AG04450 (cell line): ENCODE data around the gene TMEM59. TPM values are rescaled to one million over a fixed set of nuclear protein-coding genes. Genes with fewer than 3 reads are reported as not detected.

Experiments used
- CTCF ChIA-PET: fragments of 300-600, 350-600 bp; formaldehyde crosslinking; extraction: SDS; loops from one replicate; lab custom pipeline; 2022; ENCODE audit warnings: antibody characterized with exemption, inconsistent platforms; lab: Charles Lee
- POLR2A ChIA-PET: fragments of 350-600 bp; formaldehyde crosslinking; extraction: SDS; loops from one replicate; lab custom pipeline; 2021; ENCODE audit warnings: antibody characterized with exemption, inconsistent platforms; lab: Yijun Ruan, JAX
- DNase-seq: peaks from one replicate; pipeline ENCODE4 v3.0.0-alpha.2; 2011; ENCODE audit warnings: low read depth, low spot score
- H3K27ac ChIP-seq: one replicate; pipeline ENCODE4 v1.5.1; 2012; ENCODE audit warnings: low read depth, low read length, control low read depth
- H3K27me3 ChIP-seq: one replicate; pipeline ENCODE4 v1.6.0; 2012; ENCODE audit warnings: low read length; ENCODE audit not compliant: control insufficient read depth, insufficient read depth
- H3K4me3 ChIP-seq: 2 replicates; pipeline ENCODE4 v1.5.1; 2011; ENCODE audit warnings: mild to moderate bottlenecking, low read depth, low read length, control low read depth
- H3K9me3 ChIP-seq: 2 replicates; pipeline ENCODE4 v1.5.1; 2012; ENCODE audit warnings: low read length; ENCODE audit not compliant: control insufficient read depth, insufficient read depth
- CTCF ChIP-seq: IDR thresholded peaks from 2 replicates; pipeline ENCODE4 v1.5.1; 2011; ENCODE audit warnings: low read depth, low read length, control low read depth, inconsistent platforms
- polyA plus RNA-seq: library from polyadenylated mRNA; depleted of rRNA; stranded (reverse); fragments of >200 nt; gene quantifications from 2 replicates; pipeline ENCODE4 v1.2.3, GENCODE V29; 2011; rRNA removed
- small RNA-seq: library from RNA; depleted of rRNA; stranded (forward); fragments of <200 nt; gene quantifications from one replicate; pipeline ENCODE3, GENCODE V24; 2012; ENCODE audit warnings: low read depth; ENCODE audit not compliant: insufficient read length

The TMEM59 gene
- polyA plus RNA-seq, 1 experiment, result 636 TPM

- Histone ChIP-seq H3K4me3 (no peak overlapping the region), H3K27me3 (no peaks in the 10 kb centered on the region), H3K9me3 (no peaks in the 10 kb centered on the region), H3K27ac (no peak overlapping the region)
- TF ChIP-seq CTCF, result no peak
- CTCF ChIA-PET, result no interaction called here
- POLR2A ChIA-PET, result no interaction called here
- no peak for DNase-seq
Measured at GRCh38 chr1:53979712-53980450, 73.1 kb downstream of the TMEM59 start.

Small RNAs within 50 kb of the gene (small RNA-seq; reads per million reads assigned to genes)
- gene AL353898.1, result not detected
- gene AL353898.2, result not detected

Other genes with a start within 250 kb of the TMEM59 start
- gene NDC1, start 214.9 kb downstream of the TMEM59 start, polyA plus RNA-seq, result 13.1 and 19.0 TPM in 2 replicates
- gene YIPF1, start 163.4 kb downstream of the TMEM59 start, polyA plus RNA-seq, result 48.5 and 52.4 TPM in 2 replicates
- not detected in 2 replicates for gene DIO1, start 159.0 kb downstream of the TMEM59 start, polyA plus RNA-seq
- gene IFT25, start 107.5 kb downstream of the TMEM59 start, polyA plus RNA-seq, result 41.9 and 54.2 TPM in 2 replicates
- 44.5 and 51.4 TPM in 2 replicates for gene LRRC42, start 106.9 kb downstream of the TMEM59 start, polyA plus RNA-seq
- gene LDLRAD1, start 35.0 kb downstream of the TMEM59 start, polyA plus RNA-seq, result not detected in 2 replicates
- 3.6 and 4.3 TPM in 2 replicates for gene TCEANC2, start 404 bp upstream of the TMEM59 start, polyA plus RNA-seq
- not detected in 2 replicates for gene CDCP2, start 99.8 kb upstream of the TMEM59 start, polyA plus RNA-seq
- gene CYB5RL, start 146.8 kb upstream of the TMEM59 start, polyA plus RNA-seq, result 4.0 and 4.1 TPM in 2 replicates
- 16.6 and 27.9 TPM in 2 replicates for gene MRPL37, start 147.0 kb upstream of the TMEM59 start, polyA plus RNA-seq